ENCODE measurements around the gene GPR15. TPM values are rescaled to one million over a fixed set of nuclear protein-coding genes. Genes with fewer than 3 reads are reported as not detected.
"Not testable (repeated sequence)": the region's sequence is repeated elsewhere in the genome, so short reads cannot be mapped to it uniquely, and the experiment has no call there.

The GPR15 gene
- total RNA-seq, 4 donors from 2014 or later: not detected

GRCh38 chr3:98557324-98558010, 25.7 kb downstream of the GPR15 start:
- Histone ChIP-seq H3K27ac (no peak overlapping the region), H3K27me3 (no peaks in the 10 kb centered on the region), H3K4me3 (no peak overlapping the region), H3K9me3 (no peaks in the 10 kb centered on the region), H3K4me1 (no peaks in the 10 kb centered on the region), H3K36me3 (no peaks in the 10 kb centered on the region)
- no peak for DNase-seq (ENCODE audit: low spot score in 2 of 2)
- WGBS: 64% methylated on average over 4 of the region's 4 CpGs
- no peak for TF ChIP-seq POLR2AphosphoS5 (IDR thresholded peaks at IDR 0.05)
- TF ChIP-seq POLR2A (IDR thresholded peaks at IDR 0.05): no peak
- no peak for TF ChIP-seq CTCF (IDR thresholded peaks at IDR 0.05)
- no peak for TF ChIP-seq EP300 (IDR thresholded peaks at IDR 0.05)

- Histone ChIP-seq H3K27ac (no peak overlapping the region), H3K36me3 (no peaks in the 10 kb centered on the region), H3K9me3 (no peaks in the 10 kb centered on the region), H3K4me1 (no peaks in the 10 kb centered on the region), H3K4me3 (no peak overlapping the region), H3K27me3 (no peaks in the 10 kb centered on the region)
- TF ChIP-seq POLR2A (IDR thresholded peaks at IDR 0.05): no peak
- TF ChIP-seq EP300 (IDR thresholded peaks at IDR 0.05): no peak
- WGBS: 70% methylated on average over 6 of the region's 6 CpGs
- DNase-seq (ENCODE audit: low spot score in 2 of 2): no peak
Measured at GRCh38 chr3:98558100-98558827, 26.5 kb downstream of the GPR15 start.

- WGBS: 100% methylated on average over 2 of the region's 2 CpGs
- not testable (repeated sequence) for H3K27ac ChIP-seq; H3K27me3 ChIP-seq; DNase-seq (ENCODE audit: low spot score in 2 of 2); H3K36me3 ChIP-seq; H3K9me3 ChIP-seq; H3K4me3 ChIP-seq; H3K4me1 ChIP-seq
Measured at GRCh38 chr3:98559769-98560168, 28.0 kb downstream of the GPR15 start.

- no peaks in the 10 kb centered on the region for H3K36me3 ChIP-seq
- 94% methylated on average over 2 of the region's 2 CpGs for WGBS
- no peak overlapping the region for H3K4me3 ChIP-seq
- H3K4me1 ChIP-seq: no peaks in the 10 kb centered on the region
- no peak overlapping the region for H3K27ac ChIP-seq
- no peaks in the 10 kb centered on the region for H3K27me3 ChIP-seq
- no peak for DNase-seq (ENCODE audit: low spot score in 2 of 2)
- TF ChIP-seq EP300 (IDR thresholded peaks at IDR 0.05): no peak
- TF ChIP-seq CTCF (IDR thresholded peaks at IDR 0.05): no peak
- no peak for TF ChIP-seq POLR2A (IDR thresholded peaks at IDR 0.05)
- TF ChIP-seq POLR2AphosphoS5 (IDR thresholded peaks at IDR 0.05): no peak
- no peaks in the 10 kb centered on the region for H3K9me3 ChIP-seq
Measured at GRCh38 chr3:98560911-98561310, 29.1 kb downstream of the GPR15 start.

- Histone ChIP-seq H3K4me1 (no peaks in the 10 kb centered on the region), H3K27me3 (no peaks in the 10 kb centered on the region), H3K9me3 (no peaks in the 10 kb centered on the region), H3K4me3 (no peak overlapping the region), H3K36me3 (no peaks in the 10 kb centered on the region), H3K27ac (no peak overlapping the region)
- WGBS: 83% methylated on average over 5 of the region's 5 CpGs
- no peak for DNase-seq (ENCODE audit: low spot score in 2 of 2)
- TF ChIP-seq EP300 (IDR thresholded peaks at IDR 0.05): no peak
- TF ChIP-seq POLR2AphosphoS5 (IDR thresholded peaks at IDR 0.05): no peak
- no peak for TF ChIP-seq POLR2A (IDR thresholded peaks at IDR 0.05)
- TF ChIP-seq CTCF (IDR thresholded peaks at IDR 0.05): no peak
Measured at GRCh38 chr3:98561727-98562521, 30.1 kb downstream of the GPR15 start.
